HG03575 (cell line): ENCODE data around the gene NSMCE1.
"Not testable (repeated sequence)": the region's sequence is repeated elsewhere in the genome, so short reads cannot be mapped to it uniquely, and the experiment has no call there.

Experiments used
- ATAC-seq: cut with Tn5 transposase; IDR thresholded peaks from one replicate; pipeline ENCODE4 v1.9.1; 2021; ENCODE audit not compliant: unreplicated experiment, insufficient number of reproducible peaks, low FRiP score; ENCODE audit errors: extremely low read depth

NSMCE1 gene

DNA sequence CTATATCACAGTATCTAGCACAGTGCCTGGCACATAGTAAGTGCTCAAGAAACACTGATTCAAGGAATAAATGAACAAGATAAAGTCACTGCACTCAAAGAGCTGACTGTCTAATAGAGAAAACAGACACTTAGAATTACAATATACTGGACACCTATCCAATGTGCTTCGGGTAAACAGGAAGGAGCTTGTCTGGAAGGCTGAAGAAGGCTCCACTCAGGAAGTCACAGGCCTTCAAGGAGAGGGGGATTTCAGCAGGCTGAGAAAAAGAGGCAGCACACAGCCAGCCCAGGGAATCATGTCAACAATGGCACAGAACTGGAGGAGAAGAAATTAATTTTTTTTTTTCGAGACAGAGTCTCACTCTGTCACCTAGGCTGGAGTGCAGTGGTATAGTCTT, 35.5 kb upstream of the NSMCE1 start:
- no peak for ATAC-seq

DNA sequence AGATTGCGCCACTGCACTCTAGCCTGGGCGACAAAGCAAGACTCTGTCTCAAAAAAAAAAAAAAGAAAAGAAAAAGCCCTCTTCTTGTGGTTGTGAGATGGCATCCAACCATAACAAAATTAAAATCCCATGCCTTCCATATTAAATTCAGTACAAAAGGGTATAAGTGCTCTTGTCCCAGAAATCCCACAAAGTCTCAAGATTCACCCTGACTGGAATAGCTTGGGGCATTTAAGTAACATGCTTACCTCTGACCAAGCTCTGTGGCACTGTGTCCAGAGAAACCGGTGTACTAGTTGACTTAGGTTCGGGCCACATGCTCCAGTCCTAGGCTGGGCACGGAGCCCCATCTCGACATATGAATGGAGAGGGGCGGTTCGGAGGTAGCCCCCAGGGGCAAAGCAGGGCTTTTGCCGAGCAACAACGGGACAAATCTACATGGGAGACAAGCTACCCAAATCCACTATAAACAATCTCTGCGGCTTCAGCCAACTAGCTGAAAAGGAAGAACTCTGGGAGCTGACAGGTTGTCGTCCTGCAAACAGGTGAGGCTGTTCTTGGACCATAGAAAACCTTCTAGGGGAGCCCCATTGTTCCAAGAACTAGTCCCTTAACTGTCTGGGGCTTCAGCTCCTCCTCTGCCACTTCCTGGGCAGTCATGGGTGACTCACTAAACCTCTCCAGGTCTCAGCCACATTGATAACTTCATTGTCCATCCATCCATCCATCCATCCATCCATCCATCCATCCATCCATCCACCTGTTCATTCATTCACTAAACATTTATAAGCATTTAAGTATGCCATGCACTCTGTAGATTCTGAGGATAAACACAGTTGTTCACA, 34.9 kb upstream of the NSMCE1 start:
- no peak for ATAC-seq

DNA sequence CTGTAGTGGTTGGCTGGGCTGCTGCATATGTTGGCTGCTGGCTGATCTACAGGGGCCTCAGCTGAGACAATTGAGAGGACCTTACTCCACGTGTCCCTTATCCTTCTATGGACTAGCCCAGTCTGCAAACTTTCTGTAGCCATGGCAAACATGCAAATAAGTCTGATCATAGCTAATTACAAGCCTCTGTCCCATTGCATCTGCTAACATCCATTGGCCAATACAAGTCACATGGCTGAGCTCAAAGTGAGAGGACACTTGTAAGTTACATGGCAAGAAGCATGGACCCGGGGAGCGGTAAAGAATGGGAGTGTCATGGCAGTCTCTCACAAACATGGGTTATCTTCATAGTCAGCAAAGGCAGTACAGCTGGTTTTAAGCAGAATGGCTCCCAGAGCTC, 33.6 kb upstream of the NSMCE1 start:
- no peak for ATAC-seq

DNA sequence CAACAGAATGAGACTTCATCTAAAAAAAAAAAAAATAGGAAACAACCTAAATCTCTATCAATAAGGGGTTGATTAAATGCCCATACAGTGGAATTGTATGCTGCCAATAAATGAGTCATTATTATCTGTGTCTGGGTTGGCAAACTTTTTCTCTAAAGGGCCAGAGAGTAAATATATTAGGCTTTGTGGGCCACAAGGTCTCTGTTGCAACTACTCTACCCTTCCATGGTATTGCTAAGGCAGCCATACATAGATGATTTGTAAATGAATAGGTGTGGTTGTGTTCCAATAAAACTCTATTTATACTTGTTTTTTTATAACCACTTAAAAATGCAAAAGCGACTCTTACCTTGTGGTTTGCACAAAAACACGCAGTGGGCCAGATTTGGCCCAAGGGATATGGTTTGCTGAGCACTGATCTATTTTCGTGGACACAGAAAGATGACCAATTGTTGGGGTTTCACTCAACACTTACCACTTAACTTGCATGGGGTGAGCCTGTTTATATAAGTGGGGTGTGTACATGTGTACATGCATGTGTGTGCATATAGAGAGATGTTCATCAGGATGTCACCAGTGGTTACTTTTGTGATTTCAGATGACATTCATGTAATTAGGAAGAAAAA, 32.8 kb upstream of the NSMCE1 start:
- ATAC-seq, result no peak

DNA sequence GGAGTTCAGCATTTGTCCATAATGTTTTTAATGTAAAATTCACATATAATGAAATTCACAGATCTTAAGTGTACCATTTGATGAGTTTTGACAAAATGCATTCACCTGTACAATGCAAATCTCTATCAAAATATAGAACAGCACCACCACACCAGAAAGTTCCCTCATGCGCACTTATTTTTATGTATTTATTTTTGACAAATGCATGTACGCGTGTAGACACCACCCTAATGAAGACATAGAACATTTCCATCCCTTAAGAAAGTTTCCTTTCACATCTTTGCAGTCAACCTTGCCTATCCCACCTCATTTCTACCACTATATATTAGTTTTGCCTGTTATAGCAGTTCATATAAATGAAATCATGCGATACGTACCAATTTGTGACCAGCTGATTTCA, 29.6 kb upstream of the NSMCE1 start:
- no peak for ATAC-seq

DNA sequence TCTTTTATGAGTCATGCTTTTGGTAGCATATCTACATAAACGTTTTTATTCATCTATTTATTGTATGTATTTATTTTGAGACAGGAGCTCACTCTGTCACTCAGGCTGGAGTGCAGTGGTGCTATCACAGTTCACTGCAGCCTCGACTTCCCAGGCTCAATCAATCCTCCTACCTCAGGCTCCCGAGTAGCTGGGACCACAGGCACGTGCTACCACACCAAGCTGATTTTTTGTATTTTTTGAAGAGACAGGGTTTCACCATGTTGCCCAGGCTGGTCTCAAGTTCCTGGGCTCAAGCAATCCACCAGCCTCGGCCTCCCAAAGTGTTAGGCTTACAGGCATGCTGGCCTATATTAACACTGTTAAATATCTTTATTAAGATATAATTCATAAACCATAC, 24.8 kb upstream of the NSMCE1 start:
- ATAC-seq, result no peak

DNA sequence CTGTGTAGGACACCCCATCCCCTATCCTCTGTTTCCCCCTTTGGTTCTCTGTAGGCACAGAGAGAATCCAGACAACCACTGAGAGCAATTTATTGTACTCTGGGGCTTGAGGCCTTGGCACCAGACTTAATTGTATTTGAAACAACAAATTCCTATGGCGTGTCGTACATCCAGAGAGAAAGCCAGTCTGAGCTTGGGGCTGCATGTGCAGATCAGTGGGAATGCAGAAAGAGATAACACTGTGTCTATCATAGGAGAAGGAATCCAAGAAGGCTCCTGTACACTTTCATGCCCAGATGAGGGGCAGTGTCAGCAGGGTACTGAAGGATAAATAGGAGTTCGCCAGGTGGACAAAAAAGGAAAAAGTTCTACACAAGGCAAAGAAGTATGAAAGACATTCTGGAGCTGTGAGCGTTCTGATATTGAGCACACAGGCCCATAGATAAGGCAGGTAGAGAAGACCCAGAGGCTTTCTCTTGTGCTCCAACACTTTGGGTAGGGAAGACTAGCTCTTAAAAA, 23.2 kb upstream of the NSMCE1 start:
- ATAC-seq, result no peak

DNA sequence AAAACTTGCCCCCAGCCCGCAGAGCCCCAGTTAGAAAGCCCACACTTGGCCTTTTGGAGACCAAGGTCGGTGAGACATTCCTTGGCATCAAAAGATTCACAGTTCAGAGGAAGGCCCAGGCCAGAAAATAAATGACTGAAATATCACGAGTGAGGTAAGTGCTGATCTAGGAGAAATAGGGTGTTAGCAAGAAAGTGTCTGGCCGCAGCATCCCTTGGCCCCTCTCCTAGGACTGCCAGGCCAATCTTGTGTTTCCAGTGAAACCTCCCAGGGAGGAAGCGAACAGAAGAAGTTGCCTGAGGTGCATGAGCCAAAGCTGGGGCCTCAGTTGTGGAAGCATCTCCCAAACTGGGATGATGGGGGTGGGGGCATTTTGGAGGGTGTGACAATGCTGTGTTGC, 22.5 kb upstream of the NSMCE1 start:
- ATAC-seq, result no peak

DNA sequence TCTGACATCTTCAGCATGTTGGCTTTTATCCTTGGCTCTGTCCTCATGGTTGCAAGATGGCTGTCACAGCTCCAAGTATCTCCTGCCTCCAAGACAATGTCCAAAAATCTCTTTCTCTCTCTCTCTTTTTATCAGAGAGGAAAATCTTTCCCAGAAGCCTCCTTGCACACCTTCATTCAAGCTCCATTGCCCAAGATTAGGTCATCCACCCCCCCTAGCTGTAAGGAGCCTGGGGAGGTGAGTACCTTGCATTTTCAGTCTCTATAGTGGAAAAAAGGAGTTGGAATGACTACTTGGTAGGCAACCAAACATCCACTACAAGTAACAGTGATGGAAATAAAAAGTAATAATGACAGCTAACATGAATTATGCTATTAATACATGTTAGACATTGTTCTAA, 22.0 kb upstream of the NSMCE1 start:
- no peak for ATAC-seq

DNA sequence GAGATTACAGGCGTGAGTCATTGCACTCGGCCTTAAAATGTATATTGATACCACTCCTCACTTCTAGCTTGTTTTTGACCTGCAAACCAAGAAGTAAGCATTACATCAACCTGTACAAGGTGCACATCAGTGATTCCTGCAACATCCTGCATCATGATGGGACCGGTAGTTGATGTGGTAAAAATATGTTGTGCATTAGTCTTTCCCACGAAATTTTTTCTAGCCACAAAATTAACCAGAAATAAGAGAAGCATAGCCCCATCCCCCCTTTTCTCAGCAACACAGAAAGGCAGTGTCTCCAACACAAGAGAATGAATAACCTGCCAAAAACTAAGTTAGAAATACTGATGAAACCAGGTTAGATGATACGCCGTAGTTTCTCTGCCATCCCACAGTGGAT, 21.1 kb upstream of the NSMCE1 start:
- no peak for ATAC-seq

DNA sequence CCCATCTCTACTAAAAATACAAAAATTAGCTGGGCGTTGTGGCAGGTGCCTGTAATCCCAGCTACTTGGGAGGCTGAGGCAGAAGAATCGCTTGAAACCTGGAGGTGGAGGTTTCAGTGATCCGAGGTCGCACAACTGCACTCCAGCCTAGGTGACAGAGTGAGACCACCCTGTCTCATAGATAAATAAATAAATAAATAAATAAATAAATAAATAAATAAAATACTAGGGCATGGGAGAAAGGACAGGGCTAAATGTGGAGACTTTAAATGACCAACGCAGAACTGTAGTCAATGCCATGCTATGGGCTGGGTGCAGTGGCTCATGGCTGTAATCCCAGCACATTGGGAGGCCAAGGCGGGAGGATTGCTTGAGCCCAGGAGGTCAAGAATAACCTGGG, 19.7 kb upstream of the NSMCE1 start:
- not testable (repeated sequence) for ATAC-seq

DNA sequence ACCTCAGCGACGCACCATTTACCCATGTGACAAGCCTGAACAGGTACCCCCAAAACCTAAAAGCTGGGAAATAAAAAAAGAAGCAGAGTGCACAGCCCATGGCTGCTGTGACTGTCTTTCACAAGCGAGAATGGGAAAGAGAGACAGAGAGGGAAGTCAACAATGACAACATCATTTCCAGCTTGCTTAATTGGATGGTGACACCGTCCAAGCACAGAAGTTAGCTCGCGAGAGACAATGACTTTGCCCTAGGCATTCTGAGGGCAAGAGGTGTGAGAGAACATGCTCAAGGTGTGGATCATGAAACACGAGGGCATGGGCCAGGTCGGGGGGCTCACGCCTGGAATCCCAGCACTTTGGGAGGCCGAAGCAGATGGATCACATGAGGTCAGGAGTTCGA, 19.3 kb upstream of the NSMCE1 start:
- ATAC-seq, result no peak

DNA sequence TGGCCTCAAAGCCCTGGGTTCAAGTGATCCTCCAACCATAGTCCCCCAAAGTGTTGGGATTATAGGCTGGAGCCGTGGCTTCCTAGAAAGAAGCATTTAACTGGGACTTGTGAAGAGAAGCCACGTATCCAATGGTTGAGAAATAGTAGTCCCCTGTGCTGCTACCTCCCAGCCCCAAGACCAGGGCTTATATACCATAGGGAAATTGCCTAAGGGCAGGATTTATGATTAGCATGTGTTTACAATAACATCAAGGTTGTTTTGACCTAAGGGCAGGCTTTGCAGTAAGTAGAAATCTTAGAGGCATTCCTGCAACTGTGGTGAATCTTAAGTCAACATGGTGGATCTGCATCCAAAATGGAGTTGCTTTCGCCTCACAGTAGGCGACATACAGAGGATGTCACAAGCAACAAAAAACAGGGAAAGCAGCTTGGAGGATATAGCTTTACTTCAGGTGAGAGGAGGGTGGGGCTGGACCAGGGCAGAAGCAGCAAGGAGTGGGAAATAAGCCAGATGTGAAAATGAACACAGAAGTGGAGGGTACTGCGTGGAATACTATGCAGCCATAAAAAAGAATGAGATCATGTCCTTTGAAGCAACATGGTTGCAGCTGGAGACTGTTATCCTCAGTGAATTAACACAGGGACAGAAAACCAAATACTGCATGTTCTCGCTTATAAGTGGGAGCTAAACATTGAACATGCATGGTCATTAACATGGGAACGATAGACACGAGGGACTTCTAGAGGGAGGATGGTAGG, 18.7 kb upstream of the NSMCE1 start:
- ATAC-seq, result no peak

DNA sequence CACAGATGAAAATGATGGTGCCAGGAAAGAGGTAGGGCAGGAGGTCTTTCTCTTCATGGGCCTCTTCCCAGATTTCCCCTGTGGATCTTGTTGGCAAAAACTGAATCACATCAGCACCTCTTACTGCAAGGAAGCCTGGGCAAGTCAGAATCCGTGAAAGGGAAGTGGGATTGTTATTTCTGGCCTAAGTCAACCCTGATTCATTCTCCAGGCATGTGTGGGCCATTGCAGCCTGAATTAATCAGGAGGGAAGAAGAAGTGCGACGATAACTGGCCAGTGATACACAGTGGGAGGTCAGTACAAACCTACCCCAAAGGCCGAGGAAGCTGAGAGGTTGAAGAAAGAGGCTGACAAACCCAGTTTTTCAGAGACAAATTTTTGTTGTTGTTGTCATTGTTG, 17.9 kb upstream of the NSMCE1 start:
- ATAC-seq, result no peak

DNA sequence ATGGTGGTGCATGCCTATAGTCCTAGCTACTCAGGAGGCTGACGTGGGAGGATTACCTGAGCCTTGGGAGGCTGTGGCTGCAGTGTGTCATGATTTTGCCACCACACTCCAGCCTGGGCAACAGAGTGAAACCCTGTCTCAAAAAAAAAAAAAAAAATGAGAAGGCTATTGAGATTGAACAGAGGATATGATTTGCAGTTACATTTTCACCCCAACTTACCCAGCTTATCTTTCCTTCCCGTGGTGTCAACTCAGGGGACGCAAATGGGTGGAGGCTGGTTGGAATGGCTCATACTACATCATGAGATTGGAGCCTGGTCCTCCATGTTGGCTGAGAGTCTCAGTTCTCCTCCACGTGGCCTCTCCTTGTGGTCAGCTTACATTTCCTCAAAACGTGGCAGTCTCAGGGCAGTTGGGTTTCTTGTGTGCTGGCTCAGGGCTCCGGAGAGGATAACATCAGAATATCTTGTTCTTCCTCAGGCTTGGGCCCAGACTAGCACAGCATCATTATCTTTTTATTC, 17.2 kb upstream of the NSMCE1 start:
- no peak for ATAC-seq

DNA sequence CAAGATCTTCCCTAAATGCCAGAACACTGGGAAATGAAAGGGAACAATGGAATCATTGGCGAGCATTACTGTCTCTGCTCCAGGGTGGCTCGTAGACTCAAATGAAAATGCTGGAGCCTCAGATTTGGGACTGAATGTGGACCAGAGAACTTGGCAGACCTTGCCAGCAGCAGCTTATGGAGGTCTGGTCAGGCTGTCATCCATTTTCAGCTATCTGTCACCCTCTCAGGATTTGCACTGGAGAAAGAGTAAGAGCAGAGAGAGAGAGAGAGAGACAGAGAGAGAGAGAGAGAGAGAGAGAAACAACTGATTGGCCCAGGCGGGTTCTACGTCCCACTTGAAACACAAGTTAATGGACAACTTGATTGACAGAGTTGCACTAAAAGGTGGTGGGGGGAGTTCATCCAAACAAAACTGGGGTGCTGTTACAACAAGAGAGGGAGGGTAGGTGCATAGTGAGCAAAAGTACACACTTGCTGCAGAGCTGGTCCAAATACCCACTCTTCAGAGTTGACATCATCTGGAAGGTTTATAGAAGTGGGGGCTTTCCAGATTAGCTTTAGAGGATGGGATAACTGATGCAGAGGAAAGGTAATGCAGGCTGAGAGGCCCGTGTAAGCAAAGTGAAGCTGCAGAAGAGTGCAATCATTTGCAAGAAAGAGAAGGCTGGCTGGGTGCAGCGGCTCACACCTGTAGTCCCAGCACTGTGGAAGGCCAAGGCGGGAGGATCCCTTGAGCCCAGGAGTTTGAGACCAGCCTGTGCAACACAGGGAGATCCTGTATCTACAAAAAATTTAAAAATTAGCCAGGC, 16.5 kb upstream of the NSMCE1 start:
- ATAC-seq, result no peak

DNA sequence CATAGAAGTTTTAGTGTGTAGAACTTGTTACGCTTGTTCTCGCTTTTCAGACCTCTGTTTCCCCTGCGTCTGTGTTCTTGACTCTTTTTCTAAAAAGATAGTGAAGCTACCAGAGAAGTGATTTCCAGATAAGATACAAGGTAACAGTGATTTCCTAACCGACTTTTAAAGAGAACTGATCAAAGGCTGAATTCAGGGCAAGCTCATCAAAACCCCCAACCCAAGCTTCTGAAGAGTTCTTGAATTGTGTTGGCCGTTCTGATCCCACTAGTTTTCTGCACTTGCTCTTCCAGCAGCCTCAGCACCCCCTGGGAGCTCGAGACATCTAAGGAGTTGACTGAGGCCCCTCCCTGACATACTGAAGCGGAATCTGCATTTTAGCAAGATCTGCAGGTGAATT, 12.7 kb upstream of the NSMCE1 start:
- no peak for ATAC-seq

DNA sequence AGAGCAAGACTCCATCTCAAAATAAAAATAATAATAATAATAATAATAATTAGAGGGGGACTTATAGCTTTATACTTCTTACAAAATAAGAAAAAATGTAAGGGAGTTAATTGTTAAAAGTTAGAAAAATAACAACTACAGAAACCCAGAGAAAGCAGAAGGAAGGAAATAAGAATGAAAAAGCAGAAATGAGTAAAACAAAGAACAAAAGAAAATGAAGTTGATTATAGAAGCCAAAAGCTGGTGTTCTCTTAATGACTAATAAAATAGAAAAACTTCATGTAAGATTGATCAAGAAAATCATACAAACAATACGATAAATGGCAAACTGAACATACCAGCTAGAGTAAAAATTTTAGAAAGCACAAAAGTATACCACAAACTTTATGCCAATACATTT, 6.8 kb upstream of the NSMCE1 start:
- ATAC-seq, result no peak

DNA sequence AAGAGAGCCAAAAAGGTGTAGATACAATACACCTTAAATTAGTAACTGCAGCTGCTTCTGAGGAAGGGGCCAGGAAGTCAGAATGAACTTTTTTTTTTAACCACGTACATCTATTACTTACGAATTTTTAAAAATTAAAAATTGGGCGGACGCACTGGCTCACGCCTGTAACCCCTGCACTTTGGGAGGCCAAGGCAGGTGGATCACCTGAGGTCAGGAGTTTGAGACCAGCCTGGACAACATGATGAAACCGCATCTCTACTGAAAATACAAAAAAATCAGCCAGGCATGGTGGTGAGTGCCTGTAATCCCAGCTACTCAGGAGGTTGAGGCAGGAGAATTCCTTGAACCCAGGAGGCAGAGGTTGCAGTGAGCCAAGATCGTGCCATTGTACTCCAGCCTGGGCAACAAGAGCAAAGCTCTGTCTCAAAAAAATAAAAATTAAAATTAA, 5.9 kb upstream of the NSMCE1 start:
- ATAC-seq, result not testable (repeated sequence)
